Measurements from ENCODE around the gene UBE2QL1.

The UBE2QL1 gene

DNA sequence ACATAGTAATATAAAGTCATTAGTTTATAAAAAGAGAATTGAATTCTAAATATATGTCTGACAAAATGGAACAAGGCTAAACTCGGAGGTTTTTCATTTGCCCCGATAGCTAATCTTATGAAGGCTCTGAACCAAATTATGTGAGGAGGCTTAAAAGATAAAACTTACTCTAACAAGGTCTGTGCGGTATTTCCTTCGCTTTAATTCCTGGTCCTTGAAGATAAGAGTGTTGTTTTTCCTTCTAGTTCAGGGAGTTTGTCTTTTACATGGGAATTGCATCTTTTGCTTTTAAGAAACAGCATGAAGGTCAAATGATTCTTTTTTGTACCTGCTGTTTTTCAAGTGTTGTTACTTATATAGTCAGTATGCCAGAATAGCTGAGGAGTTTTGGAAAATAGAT lies 68.2 kb downstream of the UBE2QL1 start:
- DNase-seq (ENCODE audit: extremely low read depth, insufficient read length) = no peak
- TF ChIP-seq, protein P1, sequence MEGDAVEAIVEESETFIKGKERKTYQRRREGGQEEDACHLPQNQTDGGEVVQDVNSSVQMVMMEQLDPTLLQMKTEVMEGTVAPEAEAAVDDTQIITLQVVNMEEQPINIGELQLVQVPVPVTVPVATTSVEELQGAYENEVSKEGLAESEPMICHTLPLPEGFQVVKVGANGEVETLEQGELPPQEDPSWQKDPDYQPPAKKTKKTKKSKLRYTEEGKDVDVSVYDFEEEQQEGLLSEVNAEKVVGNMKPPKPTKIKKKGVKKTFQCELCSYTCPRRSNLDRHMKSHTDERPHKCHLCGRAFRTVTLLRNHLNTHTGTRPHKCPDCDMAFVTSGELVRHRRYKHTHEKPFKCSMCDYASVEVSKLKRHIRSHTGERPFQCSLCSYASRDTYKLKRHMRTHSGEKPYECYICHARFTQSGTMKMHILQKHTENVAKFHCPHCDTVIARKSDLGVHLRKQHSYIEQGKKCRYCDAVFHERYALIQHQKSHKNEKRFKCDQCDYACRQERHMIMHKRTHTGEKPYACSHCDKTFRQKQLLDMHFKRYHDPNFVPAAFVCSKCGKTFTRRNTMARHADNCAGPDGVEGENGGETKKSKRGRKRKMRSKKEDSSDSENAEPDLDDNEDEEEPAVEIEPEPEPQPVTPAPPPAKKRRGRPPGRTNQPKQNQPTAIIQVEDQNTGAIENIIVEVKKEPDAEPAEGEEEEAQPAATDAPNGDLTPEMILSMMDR (IDR thresholded peaks at IDR 0.05; ENCODE audit: insufficient read depth, low read length, poor library complexity, severe bottlenecking) = no peak
- Histone ChIP-seq H3K4me3 (replicated peaks; ENCODE audit: low read depth, low read length) (no peak overlapping the region), H3K27me3 (replicated peaks; ENCODE audit: control insufficient read depth, insufficient read depth, low read length) (no peaks in the 10 kb centered on the region), H3K36me3 (ENCODE audit: control insufficient read depth, insufficient read depth, low read length) (no peaks in the 10 kb centered on the region)

DNA sequence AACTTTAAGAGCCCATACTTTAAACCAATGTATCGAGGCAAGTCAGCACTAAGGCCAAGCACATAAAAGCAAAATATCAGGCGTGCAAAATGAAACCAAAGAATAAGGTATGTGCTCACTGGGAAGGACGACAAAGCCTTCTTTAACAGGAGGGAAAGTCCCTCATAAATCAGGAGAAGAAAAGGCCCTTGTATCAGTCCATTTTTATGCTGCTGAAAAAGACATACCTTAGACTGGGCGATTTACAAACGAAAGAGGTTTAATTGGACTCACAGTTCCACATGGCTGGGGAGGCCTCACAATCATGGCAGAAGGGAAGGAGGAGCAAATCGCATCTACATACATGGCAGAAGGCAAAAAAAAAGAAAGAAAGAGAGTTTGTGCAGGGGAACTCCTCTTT lies 68.9 kb downstream of the UBE2QL1 start:
- DNase-seq (ENCODE audit: extremely low read depth, insufficient read length) = no peak
- H3K4me3 ChIP-seq (replicated peaks; ENCODE audit: low read depth, low read length) = no peak overlapping the region
- no peaks in the 10 kb centered on the region for H3K27me3 ChIP-seq (replicated peaks; ENCODE audit: control insufficient read depth, insufficient read depth, low read length)
- TF ChIP-seq, protein P1 (IDR thresholded peaks at IDR 0.05; ENCODE audit: insufficient read depth, low read length, poor library complexity, severe bottlenecking) = no peak
- no peaks in the 10 kb centered on the region for H3K36me3 ChIP-seq (ENCODE audit: control insufficient read depth, insufficient read depth, low read length)

- DNase-seq (ENCODE audit: extremely low read depth, insufficient read length) = no peak
- H3K36me3 ChIP-seq (ENCODE audit: control insufficient read depth, insufficient read depth, low read length) = no peaks in the 10 kb centered on the region
These were observed 69.8 kb downstream of the UBE2QL1 start for GRCh38 chr5:6518298-6519057.

DNA sequence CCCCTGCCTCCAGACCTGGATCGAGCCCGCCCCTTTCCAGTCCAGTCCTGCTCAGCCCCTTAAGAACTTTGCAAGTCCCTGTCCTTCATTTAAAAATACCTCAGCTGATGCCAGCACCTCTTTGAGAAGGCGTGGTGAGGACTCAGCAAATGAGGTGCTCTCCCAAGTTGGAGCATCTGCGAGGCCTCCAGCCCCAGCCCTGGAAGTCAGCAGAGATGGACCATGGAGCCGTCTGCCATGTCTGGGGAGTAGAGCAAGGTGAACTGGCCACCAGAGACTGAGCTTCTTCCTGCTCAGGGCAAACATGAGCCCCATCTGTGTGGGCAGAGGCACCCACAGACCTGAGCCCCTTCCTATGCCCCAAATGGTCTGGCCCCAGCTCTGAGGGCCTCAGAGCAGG lies 71.5 kb downstream of the UBE2QL1 start:
- no peak for DNase-seq (ENCODE audit: extremely low read depth, insufficient read length)
- TF ChIP-seq, protein P1 (IDR thresholded peaks at IDR 0.05; ENCODE audit: insufficient read depth, low read length, poor library complexity, severe bottlenecking) = no peak
- no peaks in the 10 kb centered on the region; the same call in 1 of the 2 replicates for H3K27me3 ChIP-seq (replicated peaks; ENCODE audit: control insufficient read depth, insufficient read depth, low read length)
- H3K36me3 ChIP-seq (ENCODE audit: control insufficient read depth, insufficient read depth, low read length) = no peaks in the 10 kb centered on the region
- no peak overlapping the region for H3K4me3 ChIP-seq (replicated peaks; ENCODE audit: low read depth, low read length)

More at GRCh38 chr5:6518298-6519057, 69.8 kb downstream of the UBE2QL1 start:
- TF ChIP-seq, protein P1 (IDR thresholded peaks at IDR 0.05; ENCODE audit: insufficient read depth, low read length, poor library complexity, severe bottlenecking) = no peak
- Histone ChIP-seq H3K4me3 (replicated peaks; ENCODE audit: low read depth, low read length) (no peak overlapping the region), H3K27me3 (replicated peaks; ENCODE audit: control insufficient read depth, insufficient read depth, low read length) (no peaks in the 10 kb centered on the region; the same call in 1 of the 2 replicates)

DNA sequence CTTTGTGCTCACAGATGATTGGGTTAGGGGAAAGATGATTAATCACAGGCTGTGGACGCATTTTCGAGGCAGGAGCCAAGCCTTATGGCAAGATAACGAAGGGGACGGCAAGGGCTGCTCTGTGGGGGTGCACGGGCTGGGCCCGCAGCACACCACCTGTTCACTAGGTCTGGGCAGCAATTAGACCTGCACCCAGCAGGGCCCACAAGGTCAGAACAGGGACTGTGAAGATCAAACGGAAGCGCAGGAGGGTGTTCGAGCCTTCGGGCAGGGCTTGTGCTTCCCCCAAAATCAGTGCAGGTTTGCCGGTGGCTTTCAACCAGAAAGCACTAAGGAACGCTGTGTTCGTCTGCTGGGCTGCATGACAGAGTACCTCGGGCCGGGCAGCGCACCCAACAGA lies 73.7 kb downstream of the UBE2QL1 start:
- Histone ChIP-seq H3K4me3 (replicated peaks; ENCODE audit: low read depth, low read length) (no peak overlapping the region), H3K27me3 (replicated peaks; ENCODE audit: control insufficient read depth, insufficient read depth, low read length) (no peaks in the 10 kb centered on the region; the same call in 1 of the 2 replicates), H3K36me3 (ENCODE audit: control insufficient read depth, insufficient read depth, low read length) (no peaks in the 10 kb centered on the region)
- TF ChIP-seq, protein P1 (IDR thresholded peaks at IDR 0.05; ENCODE audit: insufficient read depth, low read length, poor library complexity, severe bottlenecking) = no peak
- DNase-seq (ENCODE audit: extremely low read depth, insufficient read length) = no peak

All from GM06990 (cell line).